Measurements from ENCODE around the gene PPP1R36.
"Not testable (repeated sequence)": the region's sequence is repeated elsewhere in the genome, so short reads cannot be mapped to it uniquely, and the experiment has no call there.

PPP1R36 gene

GRCh38 chr14:64522591-64523355, 27.0 kb upstream of the PPP1R36 start:
- no peak for DNase-seq

- DNase-seq: no peak
These were observed 24.4 kb upstream of the PPP1R36 start for GRCh38 chr14:64525354-64525753.

GRCh38 chr14:64531567-64531966, 18.2 kb upstream of the PPP1R36 start:
- DNase-seq: no peak

- DNase-seq: no peak
These were observed 13.1 kb upstream of the PPP1R36 start for GRCh38 chr14:64536488-64537245.

GRCh38 chr14:64540208-64541202, 9.3 kb upstream of the PPP1R36 start, which contains the start of gene HSPA2:
HSPA2 (plus strand) TSS chr14:64540741; CDS start chr14:64540850, 109 bp downstream.
- DNase-seq: peak; percentile 87

- no peak for DNase-seq
These were observed 8.3 kb upstream of the PPP1R36 start for GRCh38 chr14:64541261-64541971.

GRCh38 chr14:64541972-64542835, 7.6 kb upstream of the PPP1R36 start:
- no peak for DNase-seq

GRCh38 chr14:64542836-64543201, 6.9 kb upstream of the PPP1R36 start:
- DNase-seq: no peak

GRCh38 chr14:64544607-64545312, 5.0 kb upstream of the PPP1R36 start:
- DNase-seq: no peak

- no peak for DNase-seq
These were observed 745 bp upstream of the PPP1R36 start for GRCh38 chr14:64549016-64549415.

- DNase-seq: no peak
These were observed 1.0 kb downstream of the PPP1R36 start for GRCh38 chr14:64550621-64551333.

- no peak for DNase-seq
These were observed 4.8 kb downstream of the PPP1R36 start for GRCh38 chr14:64554556-64554955.

GRCh38 chr14:64556526-64556925, 6.8 kb downstream of the PPP1R36 start:
- no peak for DNase-seq

- not testable (repeated sequence) for DNase-seq
These were observed 8.5 kb downstream of the PPP1R36 start for GRCh38 chr14:64558216-64558615.

- no peak for DNase-seq
These were observed 11.9 kb downstream of the PPP1R36 start for GRCh38 chr14:64561631-64562030.

- no peak for DNase-seq
These were observed 12.7 kb downstream of the PPP1R36 start for GRCh38 chr14:64562436-64562835.

GRCh38 chr14:64563696-64564095, 13.9 kb downstream of the PPP1R36 start:
- no peak for DNase-seq

- no peak for DNase-seq
These were observed 16.9 kb downstream of the PPP1R36 start for GRCh38 chr14:64566651-64567122.

GRCh38 chr14:64569138-64569631, 19.4 kb downstream of the PPP1R36 start:
- DNase-seq: no peak

GRCh38 chr14:64569646-64570045, 19.9 kb downstream of the PPP1R36 start:
- not testable (repeated sequence) for DNase-seq

Data from activated CD4-positive, alpha-beta T cell treated with anti-CD3 and anti-CD28 coated beads for 1 hour (primary cell).